HG03175 (cell line): ENCODE results near the gene NSG2.
"Not testable (repeated sequence)": the region's sequence is repeated elsewhere in the genome, so short reads cannot be mapped to it uniquely, and the experiment has no call there.

ENCODE experiments used
- ATAC-seq: cut with Tn5 transposase; IDR thresholded peaks from one replicate; pipeline ENCODE4 v1.9.1; 2021; ENCODE audit warnings: mild to moderate bottlenecking, moderate library complexity; ENCODE audit not compliant: unreplicated experiment

Gene NSG2

DNA sequence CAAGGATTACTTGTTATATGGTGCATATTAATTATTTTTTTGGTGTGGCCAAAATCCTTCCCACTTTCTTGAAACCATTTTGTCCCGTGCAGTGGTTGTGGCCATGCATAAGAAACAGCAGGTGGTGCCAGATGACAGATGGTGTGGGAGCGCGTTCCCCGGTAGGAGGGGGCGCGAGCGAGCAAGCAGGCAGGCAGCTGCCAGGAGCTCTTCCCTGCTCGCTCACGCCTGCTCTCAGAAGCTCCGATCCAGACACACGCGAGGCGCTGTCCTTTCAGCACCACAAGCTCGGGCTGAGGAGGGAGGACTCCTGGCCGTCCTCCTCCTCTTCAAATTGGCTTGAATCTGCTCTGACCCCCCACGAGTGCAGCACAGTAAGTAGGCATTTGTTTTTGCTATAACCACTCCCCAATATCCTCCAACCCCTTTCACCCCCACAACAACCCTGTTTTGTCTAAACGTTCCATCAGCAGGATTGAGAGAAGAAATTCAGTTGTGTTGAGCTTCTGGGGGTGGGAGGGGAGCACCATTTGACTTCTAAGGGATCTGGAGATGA lies at the start of gene NSG2:
Gene NSG2, plus strand, starts transcription at position 237 of the 556 bp plus-strand sequence. CDS start 1,050 bp downstream, outside the sequence.
- peak; percentile 84 for ATAC-seq

DNA sequence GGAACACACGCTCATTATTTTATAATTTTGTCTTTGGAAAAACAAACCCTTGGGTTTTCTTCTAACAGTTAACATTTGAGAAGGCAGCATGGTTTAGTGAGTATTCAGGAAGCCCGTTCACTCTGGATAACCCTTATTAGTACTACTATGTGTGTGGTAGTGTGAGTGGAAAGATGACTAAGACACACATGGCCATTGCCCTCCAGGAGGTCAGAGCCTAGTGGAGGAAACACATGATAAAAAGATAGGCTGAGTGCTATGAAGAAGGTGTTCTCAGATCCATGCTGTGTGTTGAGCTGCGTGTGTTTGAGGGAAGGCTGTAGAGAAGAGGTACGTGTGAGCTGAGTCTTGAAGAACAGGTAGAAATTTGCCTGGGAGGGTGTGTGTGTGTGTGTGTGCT lies 48.2 kb upstream of the NSG2 start:
- ATAC-seq = no peak

GRCh38 chr5:173998531-173998930 lies 47.0 kb upstream of the NSG2 start:
- ATAC-seq = no peak

DNA sequence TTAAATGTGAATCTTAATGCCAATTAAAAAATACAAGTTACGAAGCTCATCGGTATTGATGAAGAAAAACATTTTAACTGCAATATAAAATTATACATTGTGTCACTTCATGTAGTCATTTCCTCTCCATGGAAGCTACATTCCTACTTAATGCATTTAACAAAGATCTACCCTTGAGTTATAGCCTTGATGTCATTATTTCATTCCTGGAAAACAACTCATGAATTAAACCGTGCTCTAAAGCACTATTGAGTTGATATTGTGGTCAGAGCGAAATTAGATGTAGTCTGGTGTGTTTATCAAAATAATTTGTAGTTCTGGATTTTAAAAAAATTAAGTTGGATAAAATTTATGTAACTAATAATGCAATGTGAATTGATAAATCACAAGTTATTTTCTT lies 45.4 kb upstream of the NSG2 start:
- no peak for ATAC-seq

DNA sequence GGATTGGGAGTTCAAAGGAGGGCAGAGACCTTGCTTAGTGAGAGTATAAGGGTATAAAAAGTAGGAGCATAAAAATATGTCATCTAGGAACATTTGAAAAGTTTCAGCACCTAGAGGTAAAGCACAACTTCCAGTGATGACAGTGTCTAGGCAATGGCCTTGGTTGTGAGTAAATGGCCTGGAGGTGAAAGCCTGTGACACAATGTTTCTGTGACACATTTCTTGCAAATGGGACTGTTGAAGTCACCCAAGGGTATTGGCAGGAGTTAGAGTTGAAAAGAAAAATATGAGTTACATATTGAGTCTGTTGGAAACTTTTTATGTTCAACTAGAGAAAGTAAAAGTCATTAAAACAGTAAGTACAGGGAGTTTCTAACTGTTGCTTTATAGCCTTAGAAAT lies 41.7 kb upstream of the NSG2 start:
- ATAC-seq = no peak

DNA sequence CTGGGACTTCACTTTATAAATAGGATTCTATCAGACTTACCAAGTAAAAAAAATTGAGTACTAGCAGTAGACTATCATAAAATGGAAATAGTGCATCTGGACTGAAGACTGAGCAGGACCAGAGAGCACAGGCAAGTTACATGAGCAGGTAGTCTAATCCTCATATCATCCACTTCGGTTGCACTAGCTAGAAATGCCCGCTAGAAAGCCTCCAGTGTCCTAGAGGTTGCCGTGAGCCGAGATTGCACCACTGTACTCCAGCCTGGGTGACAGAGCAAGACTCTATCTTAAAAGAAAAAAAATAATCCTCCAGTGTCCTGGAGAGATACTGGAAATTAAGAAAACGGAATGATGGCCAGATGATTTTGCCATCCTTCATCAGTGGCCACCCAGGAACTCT lies 36.6 kb upstream of the NSG2 start:
- no peak for ATAC-seq

DNA sequence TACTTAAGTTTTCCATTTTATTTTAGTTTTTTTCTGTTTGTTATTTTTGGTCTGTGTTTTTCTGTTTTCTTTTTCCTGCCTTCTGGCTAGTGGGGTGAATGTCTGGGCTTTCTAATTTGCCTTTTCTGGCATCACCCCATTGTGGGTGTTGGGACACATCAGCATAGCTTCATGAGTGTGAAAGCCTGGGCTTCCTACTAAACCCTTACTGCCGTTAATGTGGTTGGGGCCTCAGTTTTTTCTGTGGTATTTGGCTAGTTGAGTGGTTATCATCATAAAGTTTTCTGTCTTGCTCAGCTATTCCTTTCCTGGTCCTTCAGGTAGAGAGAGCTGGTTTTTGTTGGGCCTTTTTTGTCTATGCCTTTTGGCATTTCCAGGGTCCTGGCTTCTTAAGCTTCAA lies 35.1 kb upstream of the NSG2 start:
- ATAC-seq = no peak

GRCh38 chr5:174011441-174011840 lies 34.1 kb upstream of the NSG2 start:
- no peak for ATAC-seq

DNA sequence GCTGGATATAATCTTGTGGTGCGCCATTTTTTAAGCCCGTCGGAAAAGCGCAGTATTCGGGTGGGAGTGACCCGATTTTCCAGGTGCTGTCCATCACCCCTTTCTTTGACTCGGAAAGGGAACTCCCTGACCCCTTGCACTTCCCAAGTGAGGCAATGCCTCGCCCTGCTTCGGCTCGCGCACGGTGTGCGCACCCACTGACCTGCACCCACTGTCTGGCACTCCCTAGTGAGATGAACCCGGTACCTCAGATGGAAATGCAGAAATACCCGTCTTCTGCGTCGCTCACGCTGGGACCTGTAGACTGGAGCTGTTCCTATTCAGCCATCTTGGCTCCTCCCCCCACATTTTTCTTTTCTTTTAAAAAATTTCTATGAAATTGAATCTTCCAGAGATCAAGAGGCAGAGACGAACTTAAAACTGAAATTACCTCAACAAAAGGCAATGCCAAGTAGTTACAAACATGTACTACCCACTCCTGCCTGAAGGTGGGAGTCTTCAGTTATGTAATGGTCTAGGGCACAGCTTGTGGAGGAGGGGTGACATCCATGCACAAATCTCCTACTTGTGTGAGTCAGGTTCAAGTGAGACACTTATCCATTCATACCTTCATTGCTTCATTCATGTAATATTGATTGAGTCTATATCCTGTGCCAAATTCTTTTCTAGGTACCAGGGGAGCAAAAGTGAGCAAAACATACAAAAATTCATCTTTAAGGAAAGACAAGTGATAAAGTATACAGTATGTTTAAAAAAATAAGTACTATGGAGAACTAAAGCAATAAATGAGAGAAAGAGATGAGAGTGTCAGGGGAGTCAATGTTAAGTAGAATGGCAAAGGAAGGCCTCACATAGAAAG lies 25.2 kb upstream of the NSG2 start:
- ATAC-seq = not testable (repeated sequence)

- ATAC-seq = no peak
These were observed 24.6 kb upstream of the NSG2 start for GRCh38 chr5:174020928-174021304.

DNA sequence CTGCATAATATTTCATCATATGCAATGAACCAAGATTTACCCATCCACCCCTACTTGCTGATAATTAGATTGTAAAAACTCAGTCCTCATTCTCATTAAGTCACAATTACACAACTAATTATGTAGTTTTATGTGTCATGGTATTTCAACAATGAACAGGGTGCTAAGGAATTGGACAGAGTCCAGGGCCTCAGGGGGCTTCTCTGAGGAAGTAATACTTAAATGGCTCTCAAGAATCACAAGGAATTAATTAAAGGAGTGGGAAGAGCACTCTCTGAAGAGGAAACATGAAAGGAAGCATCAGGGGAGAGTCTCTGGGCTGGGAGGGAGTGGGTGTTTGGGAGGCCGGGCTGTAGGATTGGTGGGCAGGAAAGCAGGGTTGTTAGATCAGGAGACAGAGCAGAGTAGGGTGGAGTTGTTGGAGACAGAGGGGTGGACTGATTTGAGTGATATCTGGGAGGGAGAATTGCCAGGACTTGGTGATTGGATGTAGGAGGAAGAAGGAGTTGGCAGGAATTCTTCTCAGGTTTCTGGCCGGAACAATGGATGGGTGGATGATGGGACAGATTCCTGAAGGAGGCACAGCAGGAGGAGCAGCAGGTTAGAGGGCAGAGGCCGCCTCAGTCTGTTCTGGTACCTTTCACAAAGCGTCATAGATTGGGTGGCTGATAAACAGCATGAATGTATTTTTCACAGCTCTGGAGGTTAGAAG lies 23.0 kb upstream of the NSG2 start:
- ATAC-seq = no peak

DNA sequence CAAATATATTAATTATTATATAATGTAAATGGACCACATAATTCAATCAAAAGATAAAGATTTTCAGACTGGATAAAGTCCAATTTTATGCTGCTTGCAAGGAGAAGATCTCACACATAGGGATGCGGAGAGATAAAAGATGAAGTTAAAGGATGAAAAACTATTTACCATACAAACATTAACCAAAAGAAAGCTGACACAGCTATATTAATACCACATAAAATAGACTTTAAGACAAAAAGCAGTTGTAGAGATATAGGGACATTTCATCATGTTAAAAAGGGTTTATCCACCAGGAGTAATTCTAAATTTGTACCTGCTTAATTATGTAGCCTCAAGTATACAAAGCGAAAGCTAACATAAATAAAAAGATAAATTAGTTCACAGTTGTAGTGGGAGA lies 15.2 kb upstream of the NSG2 start:
- ATAC-seq = no peak

DNA sequence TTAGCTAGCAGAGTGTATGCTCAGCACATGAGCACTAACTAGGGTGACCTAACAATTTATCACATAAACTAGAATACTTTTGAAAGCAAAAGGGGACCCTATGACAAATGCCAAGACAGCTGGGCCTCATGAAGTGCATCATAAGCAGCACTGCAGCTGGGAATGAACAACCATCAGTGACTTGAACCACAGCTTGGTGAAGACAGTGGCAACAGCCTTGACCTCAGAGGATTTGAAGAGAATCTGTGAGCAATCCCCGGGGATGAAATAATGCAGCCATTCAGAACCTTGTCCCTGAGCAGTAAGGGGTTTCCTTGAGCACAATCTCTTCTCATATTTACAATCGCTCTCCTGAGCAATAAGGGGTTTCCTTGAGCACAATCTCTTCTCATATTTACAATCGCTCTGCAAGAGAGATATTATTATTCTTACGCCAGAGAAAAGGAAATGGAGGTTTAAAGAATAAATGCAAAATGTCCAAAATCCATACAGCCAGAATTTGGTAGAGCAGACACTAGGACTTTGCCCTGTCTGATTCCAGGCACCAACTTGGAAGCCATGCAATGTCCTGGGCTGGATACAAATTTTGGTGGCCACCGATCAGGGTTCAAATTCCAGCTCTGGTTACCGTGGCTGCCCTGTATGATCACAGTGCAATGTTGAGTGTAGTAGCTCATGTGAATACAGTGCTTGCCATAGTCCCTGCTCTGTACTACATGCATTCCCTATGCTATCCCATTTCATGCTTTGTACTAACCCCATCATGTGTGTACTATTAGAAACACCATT lies 846 bp upstream of the NSG2 start:
- ATAC-seq = no peak

- ATAC-seq = no peak
These were observed 1.1 kb downstream of the NSG2 start for GRCh38 chr5:174046558-174046957.

DNA sequence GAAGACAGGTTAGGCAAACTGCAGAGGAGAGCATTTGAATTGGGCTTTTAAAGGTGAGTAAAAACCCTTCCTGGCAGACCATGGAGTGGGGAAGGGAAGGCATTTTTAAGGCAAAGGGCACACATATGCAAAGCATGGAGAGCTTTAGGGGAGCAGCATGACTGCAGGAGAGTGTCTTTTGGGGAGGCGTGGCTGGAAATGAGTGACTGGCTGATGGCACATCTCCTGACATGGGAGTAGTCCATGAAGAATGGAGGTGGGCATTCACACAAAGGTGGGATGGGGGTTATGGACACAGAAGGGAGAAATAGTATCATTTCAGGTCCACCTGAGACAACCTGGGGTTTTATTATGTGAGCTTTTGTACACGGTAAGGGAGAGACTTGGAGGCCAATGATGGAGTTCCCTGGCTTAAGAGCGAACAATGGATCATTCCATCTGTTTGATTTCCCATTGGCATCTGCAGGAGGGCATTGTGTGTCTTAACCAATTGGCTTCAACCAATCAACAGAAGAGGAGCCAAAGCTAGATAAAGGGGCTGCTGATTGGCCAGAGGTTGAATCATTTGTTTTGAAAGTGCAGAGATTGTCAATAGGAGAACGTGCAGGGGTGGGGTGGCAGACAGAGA lies 2.1 kb downstream of the NSG2 start:
- ATAC-seq = no peak

DNA sequence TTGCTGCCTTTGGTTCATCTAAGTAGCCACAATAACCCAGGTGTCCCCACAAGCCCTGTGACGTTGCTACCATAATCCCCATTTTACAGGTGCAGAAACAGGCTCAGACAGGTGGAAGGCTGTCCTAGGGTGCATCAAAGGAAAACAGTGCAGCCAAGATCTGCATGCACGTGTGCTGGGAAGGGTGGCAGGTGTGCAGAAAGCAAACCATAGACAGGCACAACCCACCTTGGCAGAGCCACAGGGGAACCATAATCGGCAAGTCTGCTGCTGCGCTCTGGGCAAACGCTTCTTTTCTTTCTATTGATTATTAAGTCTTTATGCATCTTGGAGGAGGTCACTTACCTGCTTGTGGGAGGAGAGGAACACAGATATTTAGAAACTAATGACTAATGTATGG lies 7.1 kb downstream of the NSG2 start:
- no peak for ATAC-seq

GRCh38 chr5:174053905-174054304 lies 8.4 kb downstream of the NSG2 start:
- ATAC-seq = no peak

- no peak for ATAC-seq
These were observed 10.8 kb downstream of the NSG2 start for GRCh38 chr5:174056064-174056847.

- ATAC-seq = no peak
These were observed 11.7 kb downstream of the NSG2 start for GRCh38 chr5:174057206-174057605.
